Stimulated activated naive B cell treated with anti-CD40 and anti-IgM and Interleukin-4, amounts not matched to agents 10 μg/mL and 1 μg/mL and 100 μg/mL, for 72 hours (primary cell): ENCODE measurements around the gene GCSH.

Source experiments
- ATAC-seq, 2 donors: fragments of 150-1000 bp; cut with Tn5 transposase; replicated peaks; 2 replicates each; pipeline ENCODE4 v1.10.0; 2021; ENCODE audit warnings: moderate library complexity in 1 of 2
- DNase-seq: peaks from one replicate; pipeline ENCODE4 v3.0.0; 2021
- H3K27ac Mint-ChIP-seq: one replicate; pipeline ENCODE4 v1.8.0; 2022; ENCODE audit warnings: mild to moderate bottlenecking, mixed read lengths
- H3K27me3 Mint-ChIP-seq, 2 donors: one replicate each; pipeline ENCODE4 v1.8.0; 2022; ENCODE audit warnings: mixed read lengths in 2 of 2
- H3K36me3 Mint-ChIP-seq, 2 donors: one replicate each; pipeline ENCODE4 v1.8.0; 2022; ENCODE audit warnings: mixed read lengths in 2 of 2, mild to moderate bottlenecking in 1 of 2
- H3K4me1 Mint-ChIP-seq, 2 donors: one replicate each; pipeline ENCODE4 v1.8.0; 2022; ENCODE audit warnings: mixed read lengths in 2 of 2, mild to moderate bottlenecking in 1 of 2
- H3K4me3 Mint-ChIP-seq, 2 donors: one replicate each; pipeline ENCODE4 v1.8.0; 2022; ENCODE audit warnings: mild to moderate bottlenecking in 2 of 2, mixed read lengths in 2 of 2, moderate library complexity in 1 of 2
- H3K9me3 Mint-ChIP-seq, 2 donors: one replicate each; pipeline ENCODE4 v1.8.0; 2022; ENCODE audit warnings: mixed read lengths in 2 of 2, mild to moderate bottlenecking in 1 of 2

The GCSH gene

GRCh38 chr16:81095953-81096714, at the start of gene GCSH:
GCSH (minus strand) TSS chr16:81096395; CDS start chr16:81096278, 117 bp downstream.
- peak within 1 kb of the TSS; percentile 68 for H3K27ac Mint-ChIP-seq
- H3K9me3 Mint-ChIP-seq = peaks cover 0 to 1% of the 10 kb centered on the region in 2 donors
- peak; percentile 98 for ATAC-seq
- peaks cover 0 to 5% of the 10 kb centered on the region in 2 donors for H3K36me3 Mint-ChIP-seq
- no peaks in the 10 kb centered on the region for H3K27me3 Mint-ChIP-seq
- peak; percentile 99 for DNase-seq
- H3K4me1 Mint-ChIP-seq = peaks cover 12 to 27% of the 10 kb centered on the region in 2 donors
- peak within 1 kb of the TSS; percentile 79 to 84 for H3K4me3 Mint-ChIP-seq

GRCh38 chr16:81143921-81144471, 47.8 kb upstream of the GCSH start:
- Mint-ChIP-seq H3K4me1 (no peaks in the 10 kb centered on the region), H3K27ac (no peak overlapping the region), H3K9me3 (no peaks in the 10 kb centered on the region), H3K36me3 (no peaks in the 10 kb centered on the region), H3K27me3 (peaks cover 8 to 15% of the 10 kb centered on the region in 2 donors), H3K4me3 (no peak overlapping the region)
- DNase-seq (no peak), ATAC-seq (no peak)

DNA sequence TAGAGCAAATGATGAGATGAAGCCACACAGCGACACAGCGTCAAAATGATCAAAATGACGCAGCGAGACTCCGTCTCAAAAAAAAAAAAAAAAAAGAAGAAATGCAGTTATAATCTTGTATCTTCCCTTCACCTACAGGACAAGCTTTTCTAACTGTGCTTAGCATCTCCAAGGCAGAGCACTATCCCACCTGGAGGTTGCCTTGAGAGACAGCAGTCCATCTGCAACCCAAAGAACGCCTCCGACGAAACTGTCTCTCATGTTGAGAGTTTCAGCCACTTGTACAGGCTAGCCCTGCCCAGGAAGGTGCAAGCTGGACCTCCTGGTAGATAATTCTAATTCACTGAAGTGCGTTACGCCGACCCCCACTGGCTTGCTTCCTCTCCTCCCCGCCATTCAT, 46.7 kb upstream of the GCSH start:
- no peak for ATAC-seq

DNA sequence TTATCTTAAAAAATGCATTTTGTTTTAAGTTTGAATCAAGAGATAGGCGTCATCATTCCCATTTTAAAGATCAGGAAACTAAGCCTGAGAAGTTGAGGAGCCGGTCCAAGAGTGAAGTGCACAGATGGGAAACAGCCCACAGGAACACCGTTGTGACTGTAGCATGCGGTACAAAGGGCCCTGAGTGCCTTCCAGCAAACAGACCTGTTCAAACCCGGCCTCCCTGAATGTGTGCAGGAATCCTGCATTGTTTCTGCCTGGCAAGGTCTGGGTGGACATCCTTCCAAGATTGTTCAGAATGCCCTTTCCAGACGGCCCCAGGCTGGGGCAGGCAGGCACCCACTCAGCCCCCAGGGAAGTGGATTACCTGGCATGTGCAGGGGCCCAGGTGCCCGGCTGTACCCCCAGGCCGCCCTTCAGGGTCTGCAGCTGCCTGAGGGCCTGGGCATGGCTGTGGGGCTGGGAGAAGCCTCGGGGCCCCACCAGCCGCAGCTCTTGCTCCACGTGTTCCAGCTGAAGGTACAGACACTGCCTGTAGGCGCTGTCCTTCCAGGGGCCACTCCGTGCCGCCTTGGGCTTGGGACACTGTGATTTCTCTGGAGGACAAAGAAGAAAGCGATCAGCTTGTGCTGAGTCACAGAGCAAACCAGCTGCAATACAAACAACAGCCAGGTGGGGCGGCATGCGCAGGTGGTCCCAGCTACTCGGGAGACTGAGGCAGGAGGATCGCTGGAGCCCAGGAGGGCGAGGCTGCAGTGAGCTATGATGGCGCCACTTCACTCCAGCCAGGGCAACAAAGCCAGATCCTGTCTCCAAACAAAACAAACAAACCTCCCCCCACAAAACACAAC, 45.0 kb upstream of the GCSH start:
- Mint-ChIP-seq H3K9me3 (no peaks in the 10 kb centered on the region), H3K27me3 (peaks cover 7 to 9% of the 10 kb centered on the region in 2 donors), H3K4me1 (peaks cover under 1 to 1% of the 10 kb centered on the region in 2 donors), H3K27ac (no peak overlapping the region), H3K4me3 (no peak overlapping the region), H3K36me3 (no peaks in the 10 kb centered on the region)
- DNase-seq (no peak), ATAC-seq (no peak)

More for the DNA sequence above, 46.7 kb upstream of the GCSH start:
- Mint-ChIP-seq H3K27me3 (peaks cover 7 to 15% of the 10 kb centered on the region in 2 donors), H3K9me3 (no peaks in the 10 kb centered on the region), H3K27ac (no peak overlapping the region), H3K4me3 (no peak overlapping the region), H3K4me1 (no peaks in the 10 kb centered on the region), H3K36me3 (no peaks in the 10 kb centered on the region)
- no peak for DNase-seq

GRCh38 chr16:81138831-81139557, 42.8 kb upstream of the GCSH start:
- DNase-seq (no peak), ATAC-seq (no peak)
- Mint-ChIP-seq H3K27ac (no peak overlapping the region), H3K36me3 (peaks cover 0 to 2% of the 10 kb centered on the region in 2 donors), H3K4me3 (no peak overlapping the region), H3K27me3 (peaks cover 5 to 7% of the 10 kb centered on the region in 2 donors), H3K4me1 (peaks cover 5 to 11% of the 10 kb centered on the region in 2 donors), H3K9me3 (no peaks in the 10 kb centered on the region)

DNA sequence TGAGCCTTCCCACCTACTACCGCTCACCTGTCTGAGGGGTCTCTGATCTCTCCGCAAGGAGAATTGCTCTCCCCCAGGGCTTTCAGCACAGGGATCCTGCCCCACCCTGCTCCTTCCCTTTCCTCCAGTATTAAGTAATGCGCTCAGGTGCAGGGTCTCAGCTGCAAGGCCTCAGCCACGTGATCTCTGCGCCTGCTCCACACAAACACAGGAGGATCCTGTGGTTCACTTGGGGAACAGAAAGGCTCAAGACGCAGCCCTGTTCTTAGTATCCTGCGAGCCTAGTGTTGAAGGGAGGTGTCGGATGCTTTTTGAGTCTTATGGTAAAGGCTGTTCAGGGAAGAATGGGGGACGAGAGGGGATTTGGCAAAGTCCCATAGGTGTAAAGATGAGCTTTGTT, 41.6 kb upstream of the GCSH start:
- Mint-ChIP-seq H3K4me3 (no peak overlapping the region), H3K4me1 (peaks cover 5 to 11% of the 10 kb centered on the region in 2 donors), H3K27me3 (peaks cover 0 to 6% of the 10 kb centered on the region in 2 donors), H3K9me3 (no peaks in the 10 kb centered on the region), H3K27ac (no peak overlapping the region), H3K36me3 (peaks cover 0 to 2% of the 10 kb centered on the region in 2 donors)
- DNase-seq (no peak), ATAC-seq (no peak)

DNA sequence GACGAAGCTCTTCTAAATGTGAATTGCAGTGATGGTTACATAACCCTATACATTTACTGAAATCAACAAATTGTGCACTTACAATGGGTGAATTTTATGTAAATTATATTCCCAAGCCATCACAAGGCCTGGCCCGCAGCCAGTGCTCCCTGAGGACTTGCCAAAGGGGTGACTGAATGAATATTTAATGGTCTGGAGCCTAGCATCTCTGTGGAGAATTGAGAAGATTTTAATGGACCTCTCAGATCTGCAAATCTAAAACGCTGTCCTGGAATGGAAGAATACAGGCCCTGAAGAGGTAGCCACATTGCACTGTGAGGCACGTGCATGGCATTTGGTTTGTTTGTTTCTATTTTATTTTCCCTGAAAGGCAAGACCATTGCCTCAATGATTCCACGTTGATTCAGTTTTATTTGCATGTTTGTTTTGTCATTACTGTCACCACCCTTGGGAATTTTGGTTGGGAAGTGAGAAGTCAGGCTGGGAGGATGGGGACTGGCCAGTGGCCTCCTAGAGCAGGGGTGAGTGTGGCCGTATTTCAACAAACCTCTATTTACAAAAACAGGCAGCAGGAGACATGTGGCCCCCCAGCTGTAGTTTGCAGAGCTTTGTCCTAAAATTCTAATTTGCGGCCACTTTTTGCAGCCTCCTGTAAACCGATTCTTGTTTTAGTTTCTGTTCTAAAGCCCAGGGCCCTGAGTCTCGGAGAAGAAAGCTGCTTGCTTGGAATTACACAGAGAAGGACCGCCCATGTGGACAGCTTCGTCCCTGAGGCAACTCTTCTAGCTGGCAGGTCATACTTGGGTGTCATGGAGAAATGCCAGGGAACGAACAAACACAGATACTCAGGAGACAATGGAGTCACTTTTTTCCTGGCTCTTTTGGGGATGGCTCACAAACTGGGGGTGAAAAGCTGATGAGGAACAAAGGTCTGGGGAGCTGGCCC, 40.5 kb upstream of the GCSH start:
- peaks cover 5 to 11% of the 10 kb centered on the region in 2 donors for H3K4me1 Mint-ChIP-seq
- H3K9me3 Mint-ChIP-seq = no peaks in the 10 kb centered on the region
- ATAC-seq (no peak), DNase-seq (no peak)
- no peak overlapping the region for H3K4me3 Mint-ChIP-seq
- peaks cover 0 to 2% of the 10 kb centered on the region in 2 donors for H3K36me3 Mint-ChIP-seq
- no peak overlapping the region for H3K27ac Mint-ChIP-seq
- H3K27me3 Mint-ChIP-seq = peaks cover 0 to 11% of the 10 kb centered on the region in 2 donors

DNA sequence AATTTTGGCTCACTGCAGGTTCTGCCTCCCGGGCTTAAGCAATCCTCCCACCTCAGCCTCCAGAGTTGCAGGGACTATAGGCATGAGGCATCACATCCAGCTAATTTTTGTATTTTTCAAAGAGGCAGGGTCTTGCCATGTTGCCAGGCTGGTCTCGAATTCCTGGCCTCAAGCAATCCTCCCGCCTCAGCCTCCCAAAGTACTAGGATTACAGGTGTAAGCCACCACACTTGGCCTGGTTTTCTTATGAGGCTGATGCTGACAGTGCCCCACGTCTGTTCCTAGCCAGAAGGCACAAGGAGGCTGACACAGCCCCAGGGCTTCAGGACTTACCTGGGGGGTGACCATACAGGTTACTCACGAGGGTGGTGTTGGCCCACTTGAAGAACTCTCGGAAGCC, 33.9 kb upstream of the GCSH start:
- no peak overlapping the region for H3K27ac Mint-ChIP-seq
- DNase-seq = no peak

GRCh38 chr16:81128726-81129524, 32.7 kb upstream of the GCSH start:
- Mint-ChIP-seq H3K27me3 (peaks cover 8 to 24% of the 10 kb centered on the region in 2 donors), H3K27ac (no peak overlapping the region), H3K36me3 (no peaks in the 10 kb centered on the region), H3K9me3 (no peaks in the 10 kb centered on the region), H3K4me1 (no peaks in the 10 kb centered on the region), H3K4me3 (no peak overlapping the region)
- DNase-seq (no peak), ATAC-seq (no peak)

More for the DNA sequence above, 33.9 kb upstream of the GCSH start:
- Mint-ChIP-seq H3K36me3 (no peaks in the 10 kb centered on the region), H3K4me1 (peaks cover 0 to 3% of the 10 kb centered on the region in 2 donors), H3K27me3 (peaks cover 8 to 24% of the 10 kb centered on the region in 2 donors), H3K9me3 (no peaks in the 10 kb centered on the region), H3K4me3 (no peak overlapping the region)
- ATAC-seq = no peak

GRCh38 chr16:81127051-81127450, 30.9 kb upstream of the GCSH start:
- Mint-ChIP-seq H3K27me3 (peaks cover 8 to 17% of the 10 kb centered on the region in 2 donors), H3K36me3 (no peaks in the 10 kb centered on the region), H3K27ac (no peak overlapping the region), H3K4me1 (no peaks in the 10 kb centered on the region), H3K4me3 (no peak overlapping the region), H3K9me3 (no peaks in the 10 kb centered on the region)
- ATAC-seq (no peak), DNase-seq (no peak)

DNA sequence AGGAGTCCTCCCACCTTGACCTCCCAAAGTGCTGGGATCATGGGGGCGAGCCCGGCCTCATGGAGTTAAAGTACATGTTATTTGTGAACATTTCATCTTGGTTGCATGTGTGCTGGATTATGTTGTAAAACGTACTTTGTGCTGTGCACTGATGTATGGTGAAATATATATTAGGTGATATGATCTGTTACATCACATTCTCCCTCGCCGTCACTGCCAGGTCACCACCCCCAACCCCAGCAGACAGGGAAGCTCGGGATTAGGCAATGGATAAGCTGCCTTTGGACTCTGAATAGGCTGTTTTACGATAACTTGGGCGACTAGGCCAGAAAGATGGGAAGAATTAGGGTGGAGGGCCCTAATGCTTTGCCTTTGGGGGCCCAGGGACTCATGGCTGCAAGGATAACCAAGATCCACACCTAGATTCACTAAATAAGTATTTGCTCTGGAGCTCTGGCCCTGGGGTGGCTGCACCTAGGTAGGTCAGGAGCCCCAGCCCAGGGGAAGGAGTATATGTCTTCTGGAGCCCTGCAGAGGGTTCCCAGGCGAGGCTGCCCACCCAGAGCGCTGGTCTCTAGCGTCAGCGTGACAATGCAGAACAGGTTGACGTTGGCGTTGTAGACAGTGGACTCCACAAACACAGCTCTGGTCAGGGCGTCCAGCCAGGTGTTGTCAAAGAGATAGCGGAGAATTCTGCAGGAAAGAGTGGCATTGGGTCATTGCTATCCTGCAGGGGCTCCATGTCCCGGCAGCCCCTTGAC, 27.1 kb upstream of the GCSH start:
- peaks cover 8 to 12% of the 10 kb centered on the region in 2 donors for H3K27me3 Mint-ChIP-seq
- H3K36me3 Mint-ChIP-seq = no peaks in the 10 kb centered on the region
- no peaks in the 10 kb centered on the region for H3K4me1 Mint-ChIP-seq
- H3K27ac Mint-ChIP-seq = no peak overlapping the region
- no peak overlapping the region for H3K4me3 Mint-ChIP-seq
- DNase-seq (no peak), ATAC-seq (no peak)
- H3K9me3 Mint-ChIP-seq = no peaks in the 10 kb centered on the region

- Mint-ChIP-seq H3K27ac (no peak overlapping the region), H3K36me3 (no peaks in the 10 kb centered on the region), H3K4me3 (no peak overlapping the region), H3K4me1 (no peaks in the 10 kb centered on the region), H3K9me3 (no peaks in the 10 kb centered on the region), H3K27me3 (peaks cover 8 to 12% of the 10 kb centered on the region in 2 donors)
- no peak for ATAC-seq
- DNase-seq = no peak
Measured at GRCh38 chr16:81121474-81121990, 25.3 kb upstream of the GCSH start.
